Erythroblast (primary cell): ENCODE data around the gene SRP14.
A peak's percentile ranks its signal among the peaks of the same experiment; 100 is the strongest.
"Not testable (repeated sequence)": the region's sequence is repeated elsewhere in the genome, so short reads cannot be mapped to it uniquely, and the experiment has no call there.

Source experiments
- DNase-seq, 2 experiments: peaks; one replicate each; lab custom pipeline; 2025; lab: John Stamatoyannopoulos, UW
- GATA1 ChIP-seq: IDR thresholded peaks from 2 replicates; pipeline ENCODE4 v1.6.1; 2011; ENCODE audit warnings: low read depth, mild to moderate bottlenecking, control low read depth, low read length, moderate library complexity
- POLR2A ChIP-seq: IDR thresholded peaks from 2 replicates; pipeline ENCODE4 v1.6.1; 2011; ENCODE audit warnings: mild to moderate bottlenecking, low read length

Gene SRP14

GRCh38 chr15:40034186-40034946, 4.6 kb downstream of the SRP14 start:
- no peak for DNase-seq
- TF ChIP-seq GATA1 (no peak), POLR2A (no peak)

GRCh38 chr15:40032125-40032839, 6.7 kb downstream of the SRP14 start:
- TF ChIP-seq POLR2A (no peak), GATA1 (no peak)
- DNase-seq, result no peak

GRCh38 chr15:40031300-40031699, 7.7 kb downstream of the SRP14 start:
- TF ChIP-seq POLR2A, result no peak
- TF ChIP-seq GATA1, result no peak

DNA sequence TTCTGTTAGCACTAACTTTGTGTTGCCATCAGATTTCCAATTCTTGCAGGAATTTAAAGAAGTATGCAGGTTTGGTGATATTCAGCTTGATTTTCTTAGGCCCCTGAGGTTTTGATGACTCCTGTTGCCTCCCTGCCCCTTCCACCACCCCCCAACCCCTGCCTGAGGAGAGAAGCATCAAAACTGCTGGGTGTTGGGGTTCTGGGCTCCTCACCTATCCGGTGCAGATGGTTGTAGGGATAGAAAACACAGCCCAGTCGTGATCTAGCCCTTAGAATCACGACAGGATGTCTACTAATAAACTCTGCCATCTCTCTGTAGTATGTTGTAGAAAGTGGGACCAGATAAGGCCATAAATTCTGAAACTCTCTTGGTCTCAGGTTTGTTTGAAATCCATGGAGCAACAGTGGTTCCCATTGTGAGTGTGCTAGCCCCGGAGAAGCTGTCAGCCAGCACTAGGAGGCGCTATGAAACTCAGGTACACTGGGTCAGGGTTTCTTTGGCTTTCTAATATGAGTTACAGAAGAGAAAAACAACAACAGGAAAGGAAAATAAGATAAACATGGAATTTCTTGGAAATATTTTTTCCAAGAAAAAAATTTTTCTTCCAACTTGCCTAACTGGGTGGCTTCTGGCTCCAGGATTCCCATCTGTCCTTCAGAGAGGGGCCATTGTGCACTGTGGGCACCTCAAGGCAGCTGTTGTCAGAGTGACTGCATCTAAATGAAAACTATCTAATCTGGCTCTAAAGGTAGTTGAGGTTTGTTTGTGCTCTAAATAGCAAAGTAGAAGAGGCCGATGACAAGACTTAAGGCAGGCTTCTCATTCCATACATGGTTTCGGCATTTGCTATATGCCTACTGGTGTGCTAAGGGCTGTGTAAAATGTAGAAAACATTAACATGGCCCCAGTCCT, 8.7 kb downstream of the SRP14 start:
- peak; percentile 31 to 59 for DNase-seq
- TF ChIP-seq GATA1 (no peak), POLR2A (no peak)

More at GRCh38 chr15:40031300-40031699, 7.7 kb downstream of the SRP14 start:
- DNase-seq, result no peak

DNA sequence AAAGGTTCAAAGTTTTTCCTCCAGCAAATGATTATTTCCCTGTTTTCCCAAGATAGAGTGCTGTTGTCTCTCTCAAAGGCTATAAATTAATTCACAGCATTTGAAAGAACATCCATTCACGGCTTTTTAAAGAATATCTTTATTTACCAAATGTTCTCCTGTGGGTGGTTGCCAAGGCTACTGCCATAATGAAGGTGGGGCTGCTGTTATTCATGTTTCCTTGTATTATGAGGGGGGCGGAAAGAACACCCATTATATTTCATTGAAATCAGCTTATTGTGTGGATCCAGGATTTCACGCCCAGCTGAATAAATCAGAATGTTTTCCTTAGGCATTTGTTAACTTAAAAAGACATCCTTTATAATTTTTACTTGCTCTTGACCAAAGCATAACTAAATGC, 10.1 kb downstream of the SRP14 start:
- TF ChIP-seq GATA1, result no peak
- no peak for TF ChIP-seq POLR2A
- no peak for DNase-seq

DNA sequence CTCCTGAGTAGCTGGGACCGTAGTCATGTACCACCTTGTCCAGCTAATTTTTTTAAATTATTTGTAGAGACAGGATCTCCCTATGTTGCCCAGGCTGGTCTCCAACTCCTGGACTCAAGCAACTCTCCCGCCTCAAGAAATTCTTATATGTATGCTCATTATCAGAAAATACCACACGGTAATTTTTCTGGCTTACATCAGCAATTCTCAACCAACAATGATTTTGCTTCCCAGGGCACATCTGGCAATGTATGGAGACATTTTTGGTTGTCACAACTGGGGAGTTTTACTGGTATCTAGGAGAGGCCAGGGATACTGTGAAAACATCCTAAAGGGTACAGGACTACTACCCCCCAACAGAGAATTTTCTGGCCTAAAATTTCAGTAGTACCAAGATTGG, 10.8 kb downstream of the SRP14 start:
- peak in 1 of 2 experiments; percentile 10 for DNase-seq
- TF ChIP-seq POLR2A, result no peak
- no peak for TF ChIP-seq GATA1

DNA sequence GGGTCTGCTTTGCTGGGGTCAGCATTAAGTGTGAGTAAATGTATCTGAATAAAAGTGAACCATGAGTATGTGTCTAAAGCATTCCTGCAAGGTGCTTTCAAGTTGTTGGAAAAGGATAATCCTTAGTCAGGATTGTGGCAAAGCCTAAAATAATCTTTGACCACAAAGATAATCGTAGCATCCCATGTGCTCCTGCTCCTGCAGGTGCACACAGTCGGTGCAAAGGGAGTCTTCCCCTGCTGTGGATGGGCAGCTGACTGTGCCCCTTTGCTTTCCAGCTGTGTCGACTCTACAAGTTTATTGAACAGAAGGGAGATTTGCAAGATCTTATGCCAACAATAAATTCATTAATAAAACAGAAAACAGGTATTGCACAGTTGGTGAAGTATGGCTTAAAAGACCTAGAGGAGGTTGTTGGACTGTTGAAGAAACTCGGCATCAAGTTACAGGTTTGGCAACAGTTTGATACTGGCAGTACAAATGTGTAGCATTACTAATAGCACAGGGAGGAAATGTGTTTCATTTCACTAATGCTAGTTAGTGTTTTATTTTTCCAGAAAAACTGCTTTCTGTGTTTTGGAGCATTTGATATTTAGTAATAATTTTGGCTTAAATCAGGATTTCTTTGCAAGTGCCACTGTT, 22.6 kb downstream of the SRP14 start:
- no peak for TF ChIP-seq GATA1
- TF ChIP-seq POLR2A, result no peak
- no peak for DNase-seq

GRCh38 chr15:40014390-40014789, 24.6 kb downstream of the SRP14 start:
- TF ChIP-seq POLR2A, result no peak
- no peak for TF ChIP-seq GATA1
- DNase-seq, result peak; percentile 5 to 13

DNA sequence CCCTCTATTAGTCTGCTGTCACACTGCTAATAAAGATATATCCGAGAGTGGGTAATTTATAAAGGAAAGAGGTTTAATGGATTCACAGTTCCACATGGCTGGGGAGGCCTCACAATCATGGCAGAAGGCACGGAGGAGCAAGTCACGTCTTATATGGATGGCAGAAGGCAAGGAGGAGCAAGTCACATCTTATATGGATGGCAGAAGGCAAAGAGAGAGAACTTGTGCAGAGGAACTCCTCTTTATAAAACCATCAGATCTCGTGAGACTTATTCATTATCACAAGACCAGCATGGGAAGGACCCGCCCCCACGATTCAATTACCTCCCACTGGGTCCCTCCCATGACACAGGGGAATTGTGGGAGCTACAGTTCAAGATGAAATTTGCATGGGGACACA, 25.6 kb downstream of the SRP14 start:
- not testable (repeated sequence) for DNase-seq

- no peak for DNase-seq
- TF ChIP-seq GATA1 (no peak), POLR2A (no peak)
These were observed 27.7 kb downstream of the SRP14 start for GRCh38 chr15:40011303-40011702.

DNA sequence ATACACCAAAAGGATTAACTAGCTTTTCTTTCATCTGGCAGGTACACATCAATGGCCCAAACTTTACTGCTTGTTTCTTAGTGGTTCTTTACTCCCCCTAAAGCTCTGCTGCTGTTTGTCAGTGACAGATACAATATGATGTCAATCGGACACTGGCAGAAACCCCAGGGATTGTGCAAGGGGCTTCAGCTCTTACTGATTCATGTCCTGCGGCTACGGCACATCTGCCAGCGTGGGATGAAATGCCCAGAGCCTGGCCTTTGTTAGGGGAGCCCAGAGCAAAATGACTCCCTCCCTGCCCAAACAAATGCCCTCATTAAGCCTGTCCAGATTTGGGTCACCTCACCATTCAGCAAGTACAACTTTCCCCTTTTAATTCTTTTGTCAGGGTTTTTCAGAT, 28.3 kb downstream of the SRP14 start:
- TF ChIP-seq POLR2A, result no peak
- TF ChIP-seq GATA1, result no peak
- no peak for DNase-seq

- TF ChIP-seq POLR2A (no peak), GATA1 (no peak)
- DNase-seq, result no peak
These were observed 30.8 kb downstream of the SRP14 start for GRCh38 chr15:40008061-40008765.

GRCh38 chr15:40006646-40007045, 32.3 kb downstream of the SRP14 start:
- TF ChIP-seq POLR2A (no peak), GATA1 (no peak)
- DNase-seq, result no peak
